HG02870 (cell line): ENCODE measurements around the gene EMC8.

Source experiments
- ATAC-seq: cut with Tn5 transposase; IDR thresholded peaks from one replicate; pipeline ENCODE4 v1.9.1; 2021; ENCODE audit warnings: mild to moderate bottlenecking, moderate library complexity; ENCODE audit not compliant: unreplicated experiment

EMC8 gene

GRCh38 chr16:85733155-85733838, 66.0 kb downstream of the EMC8 start:
- ATAC-seq: no peak

- no peak for ATAC-seq
These were observed 68.2 kb downstream of the EMC8 start for GRCh38 chr16:85731179-85731578.

- ATAC-seq: no peak
These were observed 69.2 kb downstream of the EMC8 start for GRCh38 chr16:85730186-85730465.

GRCh38 chr16:85729452-85730185, 69.7 kb downstream of the EMC8 start:
- ATAC-seq: no peak

GRCh38 chr16:85728879-85729278, 70.5 kb downstream of the EMC8 start:
- ATAC-seq: no peak
